K562 (cell line): ENCODE data around the gene UBN1. TPM values are rescaled to one million over a fixed set of nuclear protein-coding genes. Genes with fewer than 3 reads are reported as not detected.

ENCODE experiments used
- ATAC-seq: fragments of 200-7000 bp; cut with Tn5 transposase; 3 replicates; pipeline ENCODE4 v1.9.1; 2020; ENCODE audit warnings: moderate library complexity
- BruUV-seq: library from RNA; stranded (reverse); fragments of 400-500 nt; replicated peaks from 2 replicates; lab custom pipeline; 2021; lab: Mats Ljungman, UMichigan
- CTCF ChIA-PET: fragments of 300-600 bp; formaldehyde crosslinking; extraction: SDS; loops from one replicate; lab custom pipeline; 2021; ENCODE audit warnings: low intra/inter-chr PET ratio; lab: Yijun Ruan, JAX
- POLR2A ChIA-PET: fragments of 300-600, 350-650 bp; sonication (Branson Sonifier 250); formaldehyde crosslinking; extraction: SDS; loops from one replicate; lab custom pipeline; 2021; ENCODE audit warnings: antibody characterized with exemption, inconsistent platforms; lab: Yijun Ruan, JAX
- DNase-seq, 4 experiments: peaks; one replicate each; pipeline versions ENCODE4 v3.0.0 to v3.0.0-alpha.2; 2011 to 2018; ENCODE audit warnings: low spot score in 3 of 4, mixed read lengths in 3 of 4; ENCODE audit errors: extremely low read depth in 1 of 4
- FAIRE-seq: peaks from 2 replicates; lab custom pipeline; 2011; peaks lifted over from hg19 to GRCh38; lab: Jason Lieb, UNC
- H2AFZ ChIP-seq: 2 replicates; pipeline ENCODE4 v1.6.0; 2011; ENCODE audit warnings: low read depth, low read length, control low read depth, inconsistent platforms
- H3K27ac ChIP-seq: fragments of 200-600 bp; 3 replicates; pipeline ENCODE4 v1.8.0; 2011; ENCODE audit warnings: low read depth, mild to moderate bottlenecking, control low read depth, inconsistent platforms, low read length, moderate library complexity, mixed read lengths; ENCODE audit errors: extremely low read depth
- H3K27me3 ChIP-seq, 2 experiments: fragments of 300-600 bp in 1 of 2; 2 replicates in 1 of 2; 3 replicates in 1 of 2; pipeline versions ENCODE4 v1.6.0 to v1.8.0; 2011; ENCODE audit warnings: inconsistent platforms in 2 of 2, low read length in 2 of 2, mild to moderate bottlenecking in 1 of 2, mixed read lengths in 1 of 2, moderate library complexity in 1 of 2; ENCODE audit not compliant: control insufficient read depth in 2 of 2, insufficient read depth in 2 of 2
- H3K36me3 ChIP-seq: fragments of 300-600 bp; 3 replicates; pipeline ENCODE4 v1.8.0; 2011; ENCODE audit warnings: mild to moderate bottlenecking, low read length, inconsistent platforms; ENCODE audit not compliant: control insufficient read depth, insufficient read depth
- H3K4me1 ChIP-seq, 2 experiments: fragments of 200-600 bp in 1 of 2; replicated peaks in 1 of 2; 2 replicates in 1 of 2; 3 replicates in 1 of 2; pipeline versions ENCODE4 v1.5.1 to v1.8.0; 2011; ENCODE audit warnings: inconsistent platforms in 2 of 2, low read length in 2 of 2, mild to moderate bottlenecking in 1 of 2, mixed read lengths in 1 of 2, moderate library complexity in 1 of 2; ENCODE audit not compliant: control insufficient read depth in 2 of 2, insufficient read depth in 2 of 2
- H3K4me2 ChIP-seq: 2 replicates; pipeline ENCODE4 v1.6.1; 2011; ENCODE audit warnings: low read length, control low read depth, inconsistent platforms, mixed read lengths; ENCODE audit not compliant: insufficient read depth
- H3K4me3 ChIP-seq: fragments of 200-600 bp; sonication (generic), shearing (Covaris generic); 2 replicates; pipeline ENCODE4 v1.5.1; 2016; ENCODE audit warnings: control low read depth, inconsistent platforms
- H3K79me2 ChIP-seq: fragments of 200-600 bp; 3 replicates; pipeline ENCODE4 v1.8.0; 2011; ENCODE audit warnings: low read length, inconsistent platforms; ENCODE audit not compliant: control insufficient read depth, insufficient read depth
- H3K9ac ChIP-seq, 2 experiments: 2 replicates each; pipeline versions ENCODE4 v1.6.0 to v1.6.1; 2011; ENCODE audit warnings: low read depth in 2 of 2, low read length in 2 of 2, control low read depth in 1 of 2, inconsistent platforms in 1 of 2, mild to moderate bottlenecking in 1 of 2, mixed read lengths in 1 of 2; ENCODE audit not compliant: insufficient read depth in 1 of 2
- H3K9me1 ChIP-seq: one replicate; pipeline ENCODE4 v1.6.0; 2011; ENCODE audit warnings: inconsistent platforms, mild to moderate bottlenecking, low read length, moderate library complexity; ENCODE audit not compliant: control insufficient read depth, insufficient read depth
- H3K9me3 ChIP-seq: replicated peaks from 2 replicates; pipeline ENCODE4 v1.5.1; 2011; ENCODE audit warnings: low read depth, low read length, inconsistent platforms; ENCODE audit not compliant: control insufficient read depth, insufficient read depth
- H4K20me1 ChIP-seq: replicated peaks from 2 replicates; pipeline ENCODE4 v1.6.1; 2011; ENCODE audit warnings: low read length, inconsistent platforms, mixed read lengths; ENCODE audit not compliant: control insufficient read depth, insufficient read depth
- BHLHE40 ChIP-seq: IDR thresholded peaks from 2 replicates; pipeline ENCODE4 v1.6.1; 2011; ENCODE audit warnings: low read length, improper control_type of control experiment
- BRF2 ChIP-seq: IDR thresholded peaks from 3 replicates; pipeline ENCODE4 v1.6.1; 2011; ENCODE audit warnings: borderline replicate concordance, mild to moderate bottlenecking; ENCODE audit not compliant: insufficient read length, insufficient read depth
- IRF2 ChIP-seq: sonication (generic); formaldehyde crosslinking; IDR thresholded peaks from 2 replicates; pipeline ENCODE4 v1.8.1; 2022; ENCODE audit warnings: mild to moderate bottlenecking, missing genetic modification reagents
- POLR2AphosphoS5 ChIP-seq: IDR thresholded peaks from 2 replicates; pipeline ENCODE4 v1.6.1; 2011; ENCODE audit warnings: mild to moderate bottlenecking, low read depth, low read length, moderate library complexity; ENCODE audit not compliant: control insufficient read depth, insufficient read depth
- RFX1 ChIP-seq: fragments of 450-650 bp; IDR thresholded peaks from 2 replicates; pipeline ENCODE4 v1.6.1; 2016; ENCODE audit warnings: mild to moderate bottlenecking, moderate library complexity
- TAF1 ChIP-seq: IDR thresholded peaks from 2 replicates; pipeline ENCODE4 v1.6.1; 2011; ENCODE audit warnings: mild to moderate bottlenecking, low read length, moderate library complexity; ENCODE audit not compliant: insufficient read depth, control insufficient read depth, severe bottlenecking; ENCODE audit errors: extremely low read depth
- TCF15 ChIP-seq: fragments of 250-450 bp; sonication (Bioruptor Pico); IDR thresholded peaks from 2 replicates; pipeline ENCODE4 v1.8.0; 2022; ENCODE audit warnings: moderate library complexity, mild to moderate bottlenecking, inconsistent platforms
- ZNF41 ChIP-seq: fragments of 250-450 bp; sonication (Bioruptor Pico); conservative IDR thresholded peaks from 2 replicates; pipeline ENCODE4 v1.4.0; 2020; ENCODE audit warnings: mild to moderate bottlenecking
- WGBS: fragments of 100-300 bp; shearing (Covaris generic); methylation state at CpG from one replicate; pipeline ENCODE4 v1.1.6; 2016; ENCODE audit warnings: low coverage, mixed read lengths; ENCODE audit not compliant: insufficient coverage; ENCODE audit errors: missing lambda C conversion rate; 5-methylcytosine and 5-hydroxymethylcytosine counted together
- in situ Hi-C: fragments of 300-500 bp; cut with MboI; formaldehyde crosslinking; loops from 4 replicates; pipeline ENCODE4 v1.15.0; 2018; ENCODE audit warnings: inconsistent platforms, mixed read lengths
- intact Hi-C: fragments of 100-400 bp; cut with micrococcal nuclease; formaldehyde crosslinking; loops from 2 replicates; pipeline ENCODE4 v1.14.2; 2022
- polyA plus RNA-seq, 8 experiments: library from polyadenylated mRNA; depleted of rRNA in 4 of 8; stranded (reverse) in 5 of 8; unstranded in 3 of 8; fragments of >200 nt; fragmentation: Nextera tagmentation in 2 of 8; fragmentation: Illumina TruSeq in 1 of 8; extraction: Ambion mirVana in 2 of 8; extraction: Trizol in 1 of 8; gene quantifications; 2 replicates each; pipeline versions ENCODE4 v1.2.1 to v1.2.3, GENCODE V29; 2011 to 2014; ENCODE audit warnings: inconsistent platforms in 1 of 8, missing spikeins in 1 of 8
- total RNA-seq, 7 experiments: library from RNA; depleted of rRNA in 6 of 7; stranded (reverse); fragments of >200 nt in 6 of 7; fragmentation: Illumina TruSeq in 2 of 7; extraction: Trizol in 2 of 7; gene quantifications; 2 replicates each; pipeline versions ENCODE4 v1.2.1 to v1.2.3, GENCODE V29; 2011 to 2021; ENCODE audit warnings: low replicate concordance in 1 of 7

Gene UBN1
- total and polyA plus RNA-seq, 9 of the 15 experiments (the other 6 are each of a cell fraction or from before 2014, with no cell fraction given), result 1.5 to 45.7 (median 20.6) TPM

GRCh38 chr16:4846901-4847773 is at the start of gene UBN1, which contains the start of gene GLYR1 (continued):
- TF ChIP-seq POLR2AphosphoS5 (peak; percentile 66; the same call in 1 of the 2 replicates), BHLHE40 (peak; percentile 96)

- Histone ChIP-seq H3K4me2 (no peak overlapping the region), H4K20me1 (no peaks in the 10 kb centered on the region), H3K9me3 (no peaks in the 10 kb centered on the region), H3K4me3 (no peak overlapping the region), H3K4me1 (peaks cover 10 to 55% of the 10 kb centered on the region in 2 experiments; a peak in 4 of 5 replicates), H3K27ac (no peak overlapping the region), H3K36me3 (peaks cover 13% of the 10 kb centered on the region; the same call in 1 of the 3 replicates), H3K9ac (no peak overlapping the region; a peak in 1 of 4 replicates), H3K27me3 (no peaks in the 10 kb centered on the region), H2AFZ (no peak overlapping the region), H3K9me1 (no peaks in the 10 kb centered on the region), H3K79me2 (peaks cover 6% of the 10 kb centered on the region; the same call in 1 of the 3 replicates)
- ChIA-PET CTCF (no interaction called here), POLR2A (interaction anchor here (0.6 to 1.2 kb wide), 2 partner anchors 9 to 143 kb away, joined by 3 to 4 read pairs; partner anchors contain the start of gene SEPTIN12)
- in situ Hi-C loops (no loop called here), intact Hi-C loops (no loop called here)
- 91% methylated on average over 15 of the region's 22 CpGs for WGBS
- FAIRE-seq (no peak), DNase-seq (no peak), ATAC-seq (no peak)
- no TSS peak for BruUV-seq
- TF ChIP-seq RFX1 (no peak), BRF2 (no peak), TCF15 (CRISPR knock-in tag) (no peak), ZNF41 (CRISPR knock-in tag) (no peak), TAF1 (no peak), IRF2 (CRISPR knock-in tag) (no peak)
These were observed 49.5 kb upstream of the UBN1 start for GRCh38 chr16:4797805-4798252.
